Right lobe of liver (tissue), 6 donors: ENCODE results near the gene PRDM4. TPM values are rescaled to one million over a fixed set of nuclear protein-coding genes. Genes with fewer than 3 reads are reported as not detected.

Experiments used
- ATAC-seq, 4 donors: fragments of 200-7000 bp; cut with Tn5 transposase; one replicate each; pipeline ENCODE4 v1.9.1; 2020; ENCODE audit warnings: mild to moderate bottlenecking in 4 of 4, moderate library complexity in 4 of 4
- DNase-seq, 3 donors: peaks; one replicate each; pipeline ENCODE4 v3.0.0-alpha.2; 2020
- H3K27ac ChIP-seq, 3 donors: fragments of 200-600 bp; one replicate each; pipeline ENCODE4 v1.8.0; 2022
- H3K27me3 ChIP-seq, 2 donors: fragments of 200-600 bp; one replicate each; pipeline ENCODE4 v1.8.0; 2022
- H3K36me3 ChIP-seq, 4 donors: fragments of 200-600 bp; sonication (generic) in 1 of 4; one replicate each; pipeline versions ENCODE4 v1.5.1 to v1.8.0; 2017 to 2022; ENCODE audit warnings: control low read depth in 1 of 4
- H3K4me1 ChIP-seq, 4 donors: fragments of 200-600 bp; sonication (generic) in 1 of 4; one replicate each; pipeline versions ENCODE4 v1.5.1 to v1.8.0; 2017 to 2022; ENCODE audit warnings: control low read depth in 1 of 4
- H3K4me3 ChIP-seq, 3 donors: fragments of 200-600 bp; one replicate each; pipeline ENCODE4 v1.8.0; 2022
- H3K9me3 ChIP-seq, 4 donors: fragments of 200-600 bp; sonication (generic) in 1 of 4; one replicate each; pipeline versions ENCODE4 v1.5.1 to v1.8.0; 2017 to 2022; ENCODE audit warnings: control low read depth in 1 of 4
- CTCF ChIP-seq, 4 donors: fragments of 200-600 bp in 3 of 4; fragments of 450-650 bp in 1 of 4; IDR thresholded peaks; one replicate each; pipeline versions ENCODE4 v1.5.1 to v1.8.0; 2016 to 2022; ENCODE audit warnings: antibody characterized with exemption in 4 of 4, mild to moderate bottlenecking in 2 of 4
- POLR2A ChIP-seq: fragments of 450-650 bp; IDR thresholded peaks from one replicate; pipeline ENCODE4 v1.6.1; 2017; ENCODE audit warnings: antibody characterized with exemption, mild to moderate bottlenecking
- WGBS: methylation state at CpG from one replicate; pipeline ENCODE4 v1.1.6; 2018; ENCODE audit warnings: low coverage, low lambda C conversion rate; ENCODE audit not compliant: insufficient coverage; ENCODE audit errors: missing lambda C conversion rate; 5-methylcytosine and 5-hydroxymethylcytosine counted together
- intact Hi-C, 2 donors: fragments of 100-400 bp; cut with DNase I; formaldehyde crosslinking; loops; one replicate each; pipeline versions ENCODE4 v1.11.2 to v1.14.1; 2022
- total RNA-seq, 6 experiments: library from RNA; depleted of rRNA in 2 of 6; stranded (reverse); fragments of >200 nt in 2 of 6; fragmentation: NEBNext Ultra II Directional in 3 of 6; extraction: Animal tissue kit (Norgen Biotek cat#: 25700) in 3 of 6; gene quantifications; one replicate each; pipeline versions ENCODE4 v1.1.0 to v1.2.4, GENCODE V29; 2016 to 2023
- donor health status: DM: no; HTN: yes; CAD: no.
- donor health status: DM: no; HTN: no; CAD: no.
- donor health status: DM: no; HTN: no; CAD: no.
- donor health status: DM: no; HTN: yes; CAD: no.
- donor health status: DM: no; HTN: yes; CAD: no.

PRDM4 gene
- total RNA-seq, 6 experiments from 2014 or later, result 5.9 to 8.2 (median 7.1) TPM

GRCh38 chr12:107759410-107759809 is 1.5 kb downstream of the PRDM4 start:
- Histone ChIP-seq H3K27me3 (no peaks in the 10 kb centered on the region), H3K36me3 (peaks cover 0 to 33% (median 13%) of the 10 kb centered on the region in 4 donors), H3K27ac (no peak overlapping the region), H3K9me3 (no peaks in the 10 kb centered on the region), H3K4me3 (no peak overlapping the region), H3K4me1 (peaks cover 0 to 18% (median 5%) of the 10 kb centered on the region in 4 donors)
- intact Hi-C loops, result no loop called here
- no peak for TF ChIP-seq POLR2A
- TF ChIP-seq CTCF (IDR thresholded peaks at IDR 0.05), result no peak
- 30% methylated on average over 3 of the region's 3 CpGs for WGBS
- DNase-seq (no peak), ATAC-seq (peak in 1 of 4 donors; percentile 31)

- Histone ChIP-seq H3K36me3 (peaks cover 0 to 73% (median 23%) of the 10 kb centered on the region in 4 donors), H3K27ac (no peak overlapping the region), H3K9me3 (no peaks in the 10 kb centered on the region), H3K4me1 (no peaks in the 10 kb centered on the region), H3K27me3 (no peaks in the 10 kb centered on the region), H3K4me3 (no peak overlapping the region)
- intact Hi-C loops, result no loop called here
- no peak for DNase-seq
- WGBS, result 100% methylated on average over 1 of the region's 1 CpG
- TF ChIP-seq POLR2A (no peak), CTCF (IDR thresholded peaks at IDR 0.05) (no peak)
- ATAC-seq, result no peak
These were observed 11.9 kb downstream of the PRDM4 start for GRCh38 chr12:107749083-107749482.

GRCh38 chr12:107748472-107748871 is 12.5 kb downstream of the PRDM4 start:
- H3K36me3 ChIP-seq, result peaks cover 2 to 73% (median 26%) of the 10 kb centered on the region in 4 donors
- 72% methylated on average over 6 of the region's 6 CpGs for WGBS
- H3K27me3 ChIP-seq, result no peaks in the 10 kb centered on the region
- no peak for TF ChIP-seq POLR2A
- TF ChIP-seq CTCF (IDR thresholded peaks at IDR 0.05), result no peak
- DNase-seq (no peak), ATAC-seq (no peak)
- no peaks in the 10 kb centered on the region for H3K9me3 ChIP-seq
- intact Hi-C loops, result no loop called here
- no peak overlapping the region for H3K4me3 ChIP-seq
- no peaks in the 10 kb centered on the region for H3K4me1 ChIP-seq
- H3K27ac ChIP-seq, result no peak overlapping the region

DNA sequence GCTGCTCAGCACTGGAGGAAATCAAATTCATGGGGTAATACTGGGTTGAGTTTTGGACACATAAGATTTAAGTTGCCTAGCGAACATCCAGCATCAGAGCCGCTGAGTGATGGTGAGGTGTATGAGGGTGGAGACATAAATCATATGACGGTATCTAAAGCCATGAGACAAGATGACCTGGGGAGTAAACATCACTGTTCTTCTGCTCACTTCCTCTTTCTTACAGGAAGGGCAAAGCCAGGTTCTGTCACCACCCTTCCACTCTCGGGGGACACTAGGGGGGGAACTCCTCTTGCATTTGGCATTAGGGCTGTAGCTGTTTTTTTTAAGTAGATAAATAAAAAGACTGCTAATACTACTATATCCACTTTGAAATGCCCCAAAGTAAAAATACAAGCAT is 24.0 kb downstream of the PRDM4 start:
- intact Hi-C loops, result no loop called here
- DNase-seq, result no peak
- Histone ChIP-seq H3K4me1 (no peaks in the 10 kb centered on the region), H3K4me3 (no peak overlapping the region), H3K27ac (no peak overlapping the region), H3K9me3 (no peaks in the 10 kb centered on the region), H3K36me3 (peaks cover 3 to 81% (median 35%) of the 10 kb centered on the region in 4 donors), H3K27me3 (no peaks in the 10 kb centered on the region)
- ATAC-seq, result peak in 1 of 4 donors; percentile 20
- 66% methylated on average over 4 of the region's 4 CpGs for WGBS
- no peak for TF ChIP-seq POLR2A
- TF ChIP-seq CTCF (IDR thresholded peaks at IDR 0.05), result no peak

GRCh38 chr12:107735763-107736162 is 25.2 kb downstream of the PRDM4 start:
- Histone ChIP-seq H3K9me3 (no peaks in the 10 kb centered on the region), H3K36me3 (peaks cover 3 to 69% (median 25%) of the 10 kb centered on the region in 4 donors), H3K27me3 (no peaks in the 10 kb centered on the region), H3K4me3 (no peak overlapping the region), H3K27ac (no peak overlapping the region), H3K4me1 (no peaks in the 10 kb centered on the region)
- TF ChIP-seq POLR2A (no peak), CTCF (IDR thresholded peaks at IDR 0.05) (no peak)
- ATAC-seq (no peak), DNase-seq (no peak)
- WGBS, result 92% methylated on average over 2 of the region's 2 CpGs
- intact Hi-C loops, result no loop called here
